Activated T-helper 17 cell treated with anti-CD3 and anti-CD28 coated beads, Interleukin-2, amount 50 U/mL, for 72 hours (primary cell): ENCODE results near the gene MORC3. TPM values are rescaled to one million over a fixed set of nuclear protein-coding genes. Genes with fewer than 3 reads are reported as not detected.

Experiments
- ATAC-seq: fragments of 150-1000 bp; cut with Tn5 transposase; replicated peaks from 2 replicates; pipeline ENCODE4 v1.10.0; 2021; ENCODE audit warnings: mild to moderate bottlenecking, moderate library complexity
- H3K27ac Mint-ChIP-seq: one replicate; pipeline ENCODE4 v1.8.0; 2022; ENCODE audit warnings: mixed read lengths
- H3K27me3 Mint-ChIP-seq: one replicate; pipeline ENCODE4 v1.8.0; 2022; ENCODE audit warnings: mixed read lengths
- H3K36me3 Mint-ChIP-seq: one replicate; pipeline ENCODE4 v1.8.0; 2022; ENCODE audit warnings: low read depth, mild to moderate bottlenecking, mixed read lengths
- H3K4me1 Mint-ChIP-seq: one replicate; pipeline ENCODE4 v1.8.0; 2022; ENCODE audit warnings: mixed read lengths
- H3K4me3 Mint-ChIP-seq: one replicate; pipeline ENCODE4 v1.8.0; 2022; ENCODE audit warnings: mild to moderate bottlenecking, mixed read lengths
- H3K9me3 Mint-ChIP-seq: one replicate; pipeline ENCODE4 v1.8.0; 2022; ENCODE audit warnings: mixed read lengths
- total RNA-seq, 2 donors: library from RNA; stranded (reverse); gene quantifications; one replicate each; pipeline ENCODE4 v1.2.3, GENCODE V29; 2022

MORC3 gene
- total RNA-seq, 2 donors from 2014 or later: 29.5 to 52.4 TPM

DNA sequence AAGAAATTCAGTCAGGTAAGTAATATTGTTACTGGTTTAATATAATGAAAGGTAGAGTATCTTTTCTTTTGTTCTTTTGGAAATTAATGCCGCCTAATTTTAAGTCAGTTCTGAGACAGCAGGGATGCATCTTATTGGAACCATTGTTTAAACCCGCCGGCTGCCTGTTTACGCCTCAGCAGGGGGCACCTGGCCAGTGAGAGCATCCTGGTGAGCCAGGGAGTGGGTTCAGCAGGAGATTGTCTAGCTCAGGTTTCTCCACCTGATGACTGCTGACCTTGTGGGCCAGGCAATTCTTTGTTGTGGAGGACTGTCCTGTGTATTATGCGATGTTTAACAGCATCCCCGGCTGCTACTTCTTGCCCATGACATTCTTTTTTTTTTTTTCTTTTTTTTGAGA, 95.4 kb downstream of the MORC3 start:
- Mint-ChIP-seq H3K4me3 (no peak overlapping the region), H3K27ac (no peak overlapping the region), H3K36me3 (peaks cover 80% of the 10 kb centered on the region), H3K9me3 (no peaks in the 10 kb centered on the region), H3K27me3 (no peaks in the 10 kb centered on the region), H3K4me1 (no peaks in the 10 kb centered on the region)
- ATAC-seq: no peak

DNA sequence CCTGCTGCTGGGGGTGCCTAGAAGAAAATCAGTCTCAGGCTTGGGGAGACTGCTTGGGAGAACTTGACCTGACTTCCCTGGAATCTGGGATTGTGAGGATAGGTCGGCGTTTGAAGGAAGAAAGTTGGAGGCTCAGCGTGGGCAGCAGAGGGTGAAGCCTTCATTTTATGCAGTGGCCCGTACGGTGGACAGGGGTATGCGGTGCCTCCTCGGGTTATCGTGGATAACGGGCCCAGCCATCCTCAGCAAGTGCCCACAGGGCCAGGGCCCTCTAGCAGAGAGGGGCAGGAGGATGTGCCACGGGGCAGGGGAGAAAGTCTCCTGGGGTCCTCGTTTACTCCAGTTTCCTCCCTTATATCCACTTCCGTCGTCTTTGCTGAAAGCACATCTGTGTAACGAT, 99.2 kb downstream of the MORC3 start:
- ATAC-seq: no peak
- peaks cover 41% of the 10 kb centered on the region for H3K36me3 Mint-ChIP-seq
- no peak overlapping the region for H3K4me3 Mint-ChIP-seq
- no peak overlapping the region for H3K27ac Mint-ChIP-seq
- no peaks in the 10 kb centered on the region for H3K9me3 Mint-ChIP-seq
- no peaks in the 10 kb centered on the region for H3K27me3 Mint-ChIP-seq
- H3K4me1 Mint-ChIP-seq: no peaks in the 10 kb centered on the region

GRCh38 chr21:36419996-36420395, 100.0 kb downstream of the MORC3 start:
- Mint-ChIP-seq H3K4me3 (no peak overlapping the region), H3K9me3 (no peaks in the 10 kb centered on the region), H3K27ac (no peak overlapping the region), H3K4me1 (no peaks in the 10 kb centered on the region), H3K27me3 (no peaks in the 10 kb centered on the region), H3K36me3 (peaks cover 34% of the 10 kb centered on the region)
- peak; percentile 69 for ATAC-seq

DNA sequence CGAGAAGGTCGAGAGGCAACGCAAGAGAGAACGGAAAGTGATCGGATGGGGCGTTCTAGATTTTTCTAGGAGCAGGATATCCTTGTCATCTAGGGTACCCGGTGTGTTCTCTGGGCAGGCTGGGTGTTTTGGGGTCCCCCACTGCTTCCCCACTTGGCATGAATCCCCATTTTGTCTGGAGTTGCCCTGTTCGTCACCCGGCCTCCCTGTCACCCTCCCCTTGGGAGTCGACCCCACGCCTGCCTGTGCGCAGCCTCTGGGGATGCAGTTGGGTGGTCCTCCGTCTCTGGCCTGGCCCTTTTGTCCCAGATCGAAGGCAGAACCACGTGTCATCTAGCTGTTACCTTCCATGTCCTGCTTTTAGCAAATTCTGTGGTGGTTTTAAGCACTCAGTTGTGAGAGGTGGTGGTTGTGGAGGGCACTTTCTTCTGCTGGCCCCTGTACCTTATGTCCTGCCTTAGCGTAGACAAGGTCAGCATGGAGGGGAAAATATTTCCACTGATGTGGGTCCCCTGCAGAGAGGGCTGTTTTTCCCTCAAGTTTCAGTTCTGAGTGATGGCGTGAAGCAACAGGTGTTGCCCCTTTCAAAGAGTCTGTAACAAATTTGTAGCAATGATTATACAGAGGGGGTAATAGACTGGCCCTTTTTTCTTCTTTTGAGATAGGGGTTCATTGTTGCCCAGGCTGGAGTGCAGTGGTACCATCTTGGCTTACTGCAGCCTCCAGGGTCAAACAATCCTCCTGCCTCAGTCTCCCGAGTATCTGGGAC, 100.8 kb downstream of the MORC3 start:
- no peak overlapping the region for H3K27ac Mint-ChIP-seq

DNA sequence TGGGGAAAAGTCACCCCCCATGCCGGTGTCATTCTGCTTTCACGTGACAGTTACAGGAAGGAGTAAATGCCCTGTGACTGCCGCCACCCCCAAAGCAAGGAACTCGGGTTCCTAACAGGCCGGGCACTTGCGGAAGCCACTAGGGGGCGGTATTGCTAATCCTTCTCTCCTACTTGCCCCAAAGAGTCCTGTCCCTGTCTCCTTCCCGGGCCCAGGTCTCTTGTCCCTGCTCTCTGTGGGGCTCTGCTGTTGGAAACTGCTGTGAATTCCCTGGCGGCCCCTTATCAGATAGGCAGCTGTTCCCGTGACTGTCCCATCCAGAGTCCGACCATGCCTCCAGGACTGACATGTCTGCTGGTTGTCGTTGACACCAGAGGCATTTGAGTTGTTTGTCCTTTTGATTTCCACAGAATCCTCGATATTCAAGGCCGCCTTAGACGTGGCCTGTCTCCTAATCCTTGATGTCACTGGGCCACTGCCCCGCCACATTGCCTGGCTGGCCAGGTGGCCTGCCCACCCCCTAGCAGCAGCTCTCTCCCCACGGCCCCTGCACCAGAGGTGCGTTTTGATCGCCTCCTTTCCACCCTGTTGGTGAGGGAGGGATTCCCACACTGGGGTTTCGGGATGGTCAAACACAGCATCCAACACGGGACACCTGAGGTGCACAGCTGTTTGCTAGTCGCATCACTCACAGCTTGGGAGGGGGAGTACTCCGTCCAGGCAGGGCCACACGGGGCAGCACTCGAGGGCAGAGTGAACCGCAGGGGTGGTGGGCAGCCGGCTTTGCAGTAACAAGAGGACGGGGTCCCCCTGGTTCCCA, 102.5 kb downstream of the MORC3 start:
- Mint-ChIP-seq H3K27me3 (no peaks in the 10 kb centered on the region), H3K36me3 (peaks cover 10% of the 10 kb centered on the region), H3K4me1 (no peaks in the 10 kb centered on the region), H3K9me3 (no peaks in the 10 kb centered on the region), H3K4me3 (no peak overlapping the region), H3K27ac (no peak overlapping the region)
- peak; percentile 37 for ATAC-seq

More for the DNA sequence above, 100.8 kb downstream of the MORC3 start:
- H3K36me3 Mint-ChIP-seq: peaks cover 26% of the 10 kb centered on the region
- no peaks in the 10 kb centered on the region for H3K4me1 Mint-ChIP-seq
- no peak for ATAC-seq
- no peaks in the 10 kb centered on the region for H3K9me3 Mint-ChIP-seq
- no peaks in the 10 kb centered on the region for H3K27me3 Mint-ChIP-seq
- H3K4me3 Mint-ChIP-seq: no peak overlapping the region

DNA sequence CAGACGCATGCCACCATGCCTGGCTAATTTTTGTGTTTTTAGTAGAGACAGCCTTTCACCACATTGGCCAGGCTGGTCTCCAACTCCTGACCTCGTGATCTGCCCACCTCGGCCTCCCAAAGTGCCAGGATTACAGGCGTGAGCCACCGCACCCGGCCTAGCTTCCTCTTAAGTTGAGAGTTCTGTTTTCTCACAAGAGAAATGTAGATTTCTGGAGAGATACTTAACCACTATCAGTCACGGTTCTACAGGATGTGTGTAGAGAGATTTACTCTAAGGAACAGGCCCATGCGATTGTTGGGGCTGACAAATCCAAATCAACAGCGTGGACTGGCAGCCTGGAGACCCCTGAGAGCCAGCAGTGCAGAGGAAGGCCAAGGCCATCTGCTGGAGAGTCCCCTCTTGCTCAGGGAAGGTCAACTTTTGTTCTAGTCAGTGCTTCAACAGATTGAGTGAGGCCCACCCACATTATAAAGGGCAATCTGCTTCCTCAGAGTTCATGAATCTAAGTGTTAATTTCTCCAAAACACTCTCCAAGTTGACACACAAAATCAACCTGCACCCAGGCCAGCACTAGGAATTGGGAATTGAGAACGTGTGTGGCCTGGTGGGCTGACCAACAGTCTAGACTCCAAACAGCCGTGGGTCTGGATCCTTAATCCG, 103.9 kb downstream of the MORC3 start:
- H3K9me3 Mint-ChIP-seq: no peaks in the 10 kb centered on the region

GRCh38 chr21:36424592-36424991, 104.6 kb downstream of the MORC3 start:
- no peak overlapping the region for H3K4me3 Mint-ChIP-seq
- no peaks in the 10 kb centered on the region for H3K27me3 Mint-ChIP-seq
- no peaks in the 10 kb centered on the region for H3K36me3 Mint-ChIP-seq
- peaks cover 6% of the 10 kb centered on the region for H3K4me1 Mint-ChIP-seq
- H3K27ac Mint-ChIP-seq: no peak overlapping the region
- ATAC-seq: no peak
- H3K9me3 Mint-ChIP-seq: no peaks in the 10 kb centered on the region

More for the DNA sequence above, 103.9 kb downstream of the MORC3 start:
- H3K4me3 Mint-ChIP-seq: no peak overlapping the region
- no peak for ATAC-seq
- H3K27me3 Mint-ChIP-seq: no peaks in the 10 kb centered on the region
- H3K4me1 Mint-ChIP-seq: peaks cover 5% of the 10 kb centered on the region
- no peaks in the 10 kb centered on the region for H3K36me3 Mint-ChIP-seq
- peak overlapping the region; percentile 46 for H3K27ac Mint-ChIP-seq

GRCh38 chr21:36425286-36425685, 105.3 kb downstream of the MORC3 start:
- H3K4me3 Mint-ChIP-seq: no peak overlapping the region
- H3K27ac Mint-ChIP-seq: no peak overlapping the region
- ATAC-seq: no peak
- H3K4me1 Mint-ChIP-seq: peaks cover 13% of the 10 kb centered on the region
- H3K36me3 Mint-ChIP-seq: no peaks in the 10 kb centered on the region
- H3K27me3 Mint-ChIP-seq: no peaks in the 10 kb centered on the region
- H3K9me3 Mint-ChIP-seq: no peaks in the 10 kb centered on the region

Other genes with a start within 250 kb of the MORC3 start
- gene CBR3, start 185.1 kb upstream of the MORC3 start, total RNA-seq: 10 to 100 TPM; 19.7 to 23.2 TPM
- 10 to 100 TPM; 13.5 to 13.6 TPM for gene DOP1B, start 163.4 kb upstream of the MORC3 start, total RNA-seq
- gene CHAF1B, start 65.2 kb downstream of the MORC3 start, total RNA-seq: 10 to 100 TPM; 23.3 to 30.3 TPM
- gene CLDN14, start 159.9 kb downstream of the MORC3 start, total RNA-seq: under 1 TPM in 1 of 2 donors, not detected in 1; 0.69 TPM